ENCODE measurements around the gene PCNA.

Gene PCNA

GRCh38 chr20:5149892-5150225 lies 30.1 kb upstream of the PCNA start:
- H3K4me2 ChIP-seq (ENCODE audit: low read depth, low read length, poor library complexity, severe bottlenecking): no peak overlapping the region
- no peaks in the 10 kb centered on the region for H3K27me3 ChIP-seq (ENCODE audit: low read length)
- no peak overlapping the region for H3K9ac ChIP-seq (ENCODE audit: low read length)
- H3K4me3 ChIP-seq (ENCODE audit: insufficient read depth, low read length, poor library complexity, severe bottlenecking): no peak overlapping the region
- H3K79me2 ChIP-seq (ENCODE audit: insufficient read depth, low read length): peaks cover 74% of the 10 kb centered on the region
- H3K36me3 ChIP-seq (ENCODE audit: low read length): no peaks in the 10 kb centered on the region
- H3K9me3 ChIP-seq (ENCODE audit: insufficient read depth, low read length): no peaks in the 10 kb centered on the region
- no peaks in the 10 kb centered on the region for H3F3A ChIP-seq (ENCODE audit: insufficient read depth)
- H3K27ac ChIP-seq (ENCODE audit: low read depth, low read length): no peak overlapping the region
- H3K9me2 ChIP-seq (replicated peaks; ENCODE audit: insufficient read depth, low read length): no peaks in the 10 kb centered on the region
- TF ChIP-seq EZH2phosphoT487 (conservative IDR thresholded peaks at IDR 0.05; ENCODE audit: low read length): no peak
- TF ChIP-seq CTCF (IDR thresholded peaks at IDR 0.05; ENCODE audit: insufficient read depth, low read length, poor library complexity, severe bottlenecking): no peak
- H2AFZ ChIP-seq (ENCODE audit: low read depth, low read length, severe bottlenecking): no peak overlapping the region
- 0 out of 2 replicates have a peak, but pooled peaks cover 4% of the 10 kb centered on the region for H4K20me1 ChIP-seq (ENCODE audit: low read depth, low read length)

GRCh38 chr20:5148581-5148980 lies 28.8 kb upstream of the PCNA start:
- no peak overlapping the region for H3K9ac ChIP-seq (ENCODE audit: low read length)
- H3F3A ChIP-seq (ENCODE audit: insufficient read depth): no peaks in the 10 kb centered on the region
- H3K79me2 ChIP-seq (ENCODE audit: insufficient read depth, low read length): peaks cover 79% of the 10 kb centered on the region
- no peaks in the 10 kb centered on the region for H3K27me3 ChIP-seq (ENCODE audit: low read length)
- H3K4me3 ChIP-seq (ENCODE audit: insufficient read depth, low read length, poor library complexity, severe bottlenecking): no peak overlapping the region
- H2AFZ ChIP-seq (ENCODE audit: low read depth, low read length, severe bottlenecking): no peak overlapping the region
- H3K36me3 ChIP-seq (ENCODE audit: low read length): no peaks in the 10 kb centered on the region
- no peak overlapping the region for H3K27ac ChIP-seq (ENCODE audit: low read depth, low read length)
- H3K9me3 ChIP-seq (ENCODE audit: insufficient read depth, low read length): no peaks in the 10 kb centered on the region
- no peaks in the 10 kb centered on the region for H3K9me2 ChIP-seq (replicated peaks; ENCODE audit: insufficient read depth, low read length)
- no peak overlapping the region for H3K4me2 ChIP-seq (ENCODE audit: low read depth, low read length, poor library complexity, severe bottlenecking)
- 0 out of 2 replicates have a peak, but pooled peaks cover 11% of the 10 kb centered on the region for H4K20me1 ChIP-seq (ENCODE audit: low read depth, low read length)
- TF ChIP-seq EZH2phosphoT487 (conservative IDR thresholded peaks at IDR 0.05; ENCODE audit: low read length): no peak
- no peak for TF ChIP-seq CTCF (IDR thresholded peaks at IDR 0.05; ENCODE audit: insufficient read depth, low read length, poor library complexity, severe bottlenecking)

- Histone ChIP-seq H3K9ac (ENCODE audit: low read length) (no peak overlapping the region), H3K27ac (ENCODE audit: low read depth, low read length) (no peak overlapping the region), H3K79me2 (ENCODE audit: insufficient read depth, low read length) (peaks cover 85% of the 10 kb centered on the region), H3K4me2 (ENCODE audit: low read depth, low read length, poor library complexity, severe bottlenecking) (no peak overlapping the region), H2AFZ (ENCODE audit: low read depth, low read length, severe bottlenecking) (no peak overlapping the region), H4K20me1 (ENCODE audit: low read depth, low read length) (0 out of 2 replicates have a peak, but pooled peaks cover 11% of the 10 kb centered on the region), H3F3A (ENCODE audit: insufficient read depth) (no peaks in the 10 kb centered on the region), H3K4me3 (ENCODE audit: insufficient read depth, low read length, poor library complexity, severe bottlenecking) (no peak overlapping the region), H3K9me3 (ENCODE audit: insufficient read depth, low read length) (no peaks in the 10 kb centered on the region), H3K36me3 (ENCODE audit: low read length) (no peaks in the 10 kb centered on the region), H3K27me3 (ENCODE audit: low read length) (no peaks in the 10 kb centered on the region), H3K9me2 (replicated peaks; ENCODE audit: insufficient read depth, low read length) (no peaks in the 10 kb centered on the region)
- TF ChIP-seq CTCF (IDR thresholded peaks at IDR 0.05; ENCODE audit: insufficient read depth, low read length, poor library complexity, severe bottlenecking): no peak
- no peak for TF ChIP-seq EZH2phosphoT487 (conservative IDR thresholded peaks at IDR 0.05; ENCODE audit: low read length)
Observed at GRCh38 chr20:5146871-5147592, 27.3 kb upstream of the PCNA start.
